ENCODE measurements around the gene IGFBP3. TPM values are rescaled to one million over a fixed set of nuclear protein-coding genes. Genes with fewer than 3 reads are reported as not detected.

Gene IGFBP3
- total RNA-seq, 2 experiments from 2014 or later = 8.0 to 10.0 TPM

DNA sequence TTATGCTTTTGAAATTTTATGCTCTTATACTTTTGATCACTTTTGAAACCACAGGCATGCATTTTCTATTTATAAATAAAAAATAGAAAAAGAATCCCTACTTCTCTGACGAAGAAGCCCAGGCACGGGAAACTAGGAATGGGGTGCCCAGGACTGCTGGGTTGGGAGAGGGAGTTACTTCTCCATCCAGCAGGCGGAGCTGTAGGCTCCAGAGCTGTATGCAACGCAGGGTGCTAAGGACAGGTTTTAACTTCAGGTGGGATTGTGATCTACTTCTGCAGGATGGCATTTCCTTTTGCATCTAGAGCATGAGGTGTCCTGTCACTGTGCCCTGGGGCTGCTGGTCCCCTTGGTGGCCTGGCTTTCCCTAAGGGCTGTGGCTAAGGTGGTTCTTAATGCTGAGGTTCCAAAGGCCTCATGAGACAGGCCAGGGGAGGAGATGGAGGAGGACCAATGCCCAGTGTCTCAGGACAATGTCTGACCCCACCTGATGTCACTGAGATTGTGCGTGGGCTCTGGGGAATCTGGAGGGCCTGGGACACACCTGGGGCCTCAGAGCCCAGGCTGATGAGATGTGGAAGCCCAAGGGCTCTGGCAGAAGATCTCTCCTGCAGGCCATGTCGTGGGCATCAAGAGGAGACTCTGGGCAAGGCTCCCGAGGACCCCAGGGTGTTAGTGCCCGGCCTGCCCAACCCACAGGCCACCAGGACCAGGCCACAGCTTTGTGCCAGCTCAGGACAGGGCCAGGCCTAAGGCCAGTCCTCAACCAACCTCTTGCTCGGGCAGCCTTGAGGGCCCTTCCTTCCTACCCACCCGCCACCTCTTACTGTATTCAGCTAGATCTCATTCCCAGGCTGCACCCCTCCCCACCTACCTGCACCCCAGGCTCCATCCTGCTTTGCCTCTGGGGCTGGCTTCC, 48.7 kb downstream of the IGFBP3 start:
- Mint-ChIP-seq H3K9me3 (no peaks in the 10 kb centered on the region), H3K4me3 (no peak overlapping the region), H3K4me1 (ENCODE audit: low read depth) (no peaks in the 10 kb centered on the region), H3K36me3 (ENCODE audit: low read depth) (no peaks in the 10 kb centered on the region), H3K27ac (no peak overlapping the region), H3K27me3 (peaks cover 5% of the 10 kb centered on the region)
- no peak overlapping the region for H3K4me3 ChIP-seq (ENCODE audit: low read length)
- intact Hi-C loops (cut with DNase I, micrococcal nuclease) = no loop called here
- no peak for TF ChIP-seq CTCF (IDR thresholded peaks at IDR 0.05)
- peaks cover 0 to 8% of the 10 kb centered on the region in 2 experiments for H3K9me3 ChIP-seq (ENCODE audit: control insufficient read depth in 1 of 2, insufficient read depth in 1 of 2, low read length in 2 of 2)
- no peak overlapping the region for H3K27ac ChIP-seq (ENCODE audit: low read depth in 1 of 2, low read length in 2 of 2)
- peak in 1 of 14 experiments; percentile 1 for DNase-seq
- ChIA-PET CTCF (no interaction called here), POLR2A (no interaction called here)
- no peaks in the 10 kb centered on the region for H3K36me3 ChIP-seq (ENCODE audit: insufficient read depth, low read length)
- no peak for ATAC-seq (ENCODE audit: poor library complexity)
- H3K4me1 ChIP-seq (ENCODE audit: insufficient read depth, low read length) = no peaks in the 10 kb centered on the region
- H3K27me3 ChIP-seq (ENCODE audit: control insufficient read depth in 1 of 2, insufficient read depth in 2 of 2, low read length in 2 of 2) = peaks cover 4% of the 10 kb centered on the region in 2 experiments

- Mint-ChIP-seq H3K27me3 (peaks cover 10% of the 10 kb centered on the region), H3K4me3 (no peak overlapping the region), H3K4me1 (ENCODE audit: low read depth) (no peaks in the 10 kb centered on the region), H3K27ac (no peak overlapping the region), H3K36me3 (ENCODE audit: low read depth) (no peaks in the 10 kb centered on the region), H3K9me3 (no peaks in the 10 kb centered on the region)
- no peak overlapping the region for H3K27ac ChIP-seq (ENCODE audit: low read depth in 1 of 2, low read length in 2 of 2)
- peaks cover 5 to 7% of the 10 kb centered on the region in 2 experiments for H3K27me3 ChIP-seq (ENCODE audit: control insufficient read depth in 1 of 2, insufficient read depth in 2 of 2, low read length in 2 of 2)
- no peak for DNase-seq
- no peak overlapping the region for H3K4me3 ChIP-seq (ENCODE audit: low read length)
- no peak for TF ChIP-seq CTCF (IDR thresholded peaks at IDR 0.05)
- no peaks in the 10 kb centered on the region for H3K4me1 ChIP-seq (ENCODE audit: insufficient read depth, low read length)
- POLR2A ChIA-PET = no interaction called here
- no peaks in the 10 kb centered on the region for H3K36me3 ChIP-seq (ENCODE audit: insufficient read depth, low read length)
- intact Hi-C loops (cut with DNase I, micrococcal nuclease) = no loop called here
- no peak for ATAC-seq (ENCODE audit: poor library complexity)
- H3K9me3 ChIP-seq (ENCODE audit: control insufficient read depth in 1 of 2, insufficient read depth in 1 of 2, low read length in 2 of 2) = peaks cover 0 to 10% of the 10 kb centered on the region in 2 experiments
- CTCF ChIA-PET = no interaction called here
Observed at GRCh38 chr7:45869426-45869825, 51.6 kb downstream of the IGFBP3 start.

- H3K36me3 Mint-ChIP-seq (ENCODE audit: low read depth) = no peaks in the 10 kb centered on the region
- no peak overlapping the region for H3K4me3 Mint-ChIP-seq
- TF ChIP-seq CTCF (IDR thresholded peaks at IDR 0.05) = no peak
- ATAC-seq (ENCODE audit: poor library complexity) = no peak
- Histone ChIP-seq H3K9me3 (ENCODE audit: control insufficient read depth in 1 of 2, insufficient read depth in 1 of 2, low read length in 2 of 2) (peaks cover 0 to 7% of the 10 kb centered on the region in 2 experiments), H3K36me3 (ENCODE audit: insufficient read depth, low read length) (no peaks in the 10 kb centered on the region), H3K27ac (ENCODE audit: low read depth in 1 of 2, low read length in 2 of 2) (no peak overlapping the region), H3K27me3 (ENCODE audit: control insufficient read depth in 1 of 2, insufficient read depth in 2 of 2, low read length in 2 of 2) (peaks cover 5 to 11% of the 10 kb centered on the region in 2 experiments), H3K4me1 (ENCODE audit: insufficient read depth, low read length) (no peaks in the 10 kb centered on the region), H3K4me3 (ENCODE audit: low read length) (no peak overlapping the region)
- POLR2A ChIA-PET = no interaction called here
- CTCF ChIA-PET = no interaction called here
- intact Hi-C loops (cut with DNase I, micrococcal nuclease) = no loop called here
- H3K27ac Mint-ChIP-seq = no peak overlapping the region
- DNase-seq = no peak
- H3K9me3 Mint-ChIP-seq = no peaks in the 10 kb centered on the region
- peaks cover 20% of the 10 kb centered on the region for H3K27me3 Mint-ChIP-seq
- no peaks in the 10 kb centered on the region for H3K4me1 Mint-ChIP-seq (ENCODE audit: low read depth)
Observed at GRCh38 chr7:45867471-45867870, 53.6 kb downstream of the IGFBP3 start.
